ENCODE measurements around the gene P2RY8. TPM values are rescaled to one million over a fixed set of nuclear protein-coding genes. Genes with fewer than 3 reads are reported as not detected.
A peak's percentile ranks its signal among the peaks of the same experiment; 100 is the strongest.

The P2RY8 gene
- total and polyA plus RNA-seq, 8 donors, result 0.35 to 1.4 (median 0.51) TPM

DNA sequence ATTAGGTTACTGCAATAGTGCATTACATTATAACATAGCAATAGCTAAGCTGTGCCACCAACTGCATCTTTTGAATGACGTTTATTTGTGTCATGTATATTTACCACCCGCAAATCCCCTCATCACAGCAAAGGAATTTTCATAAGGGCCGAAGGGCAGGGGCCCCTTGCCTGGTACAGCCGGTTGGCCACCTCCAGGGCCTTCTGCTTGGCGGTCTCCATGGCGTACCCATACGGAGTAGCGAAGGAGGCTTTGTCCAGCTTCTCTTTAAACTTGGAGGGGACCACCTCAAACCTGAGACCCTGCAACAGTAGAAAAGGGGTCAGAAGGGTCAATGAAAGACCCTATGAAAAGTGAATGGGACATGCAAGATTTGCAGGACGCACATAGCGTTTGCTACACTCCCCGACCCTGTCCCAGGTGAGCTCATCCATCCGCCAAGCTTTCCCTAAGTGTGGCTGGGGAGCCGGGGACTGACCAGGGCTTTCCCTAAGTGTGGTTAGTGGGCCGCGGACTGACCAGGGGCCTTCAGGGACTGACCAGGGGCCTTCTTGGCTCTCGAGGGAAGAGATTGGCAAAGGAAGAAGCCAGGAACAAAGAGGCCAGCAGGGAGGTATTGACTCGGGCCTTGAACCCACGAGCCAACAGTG is 94.8 kb downstream of the P2RY8 start:
- no peaks in the 10 kb centered on the region for H3K4me1 ChIP-seq
- ATAC-seq (no peak), DNase-seq (peak in 3 of 6 donors; percentile 8 to 44 (median 43)), FAIRE-seq (no peak)
- H3K36me3 ChIP-seq, result peaks cover 0 to 2% (median 0%) of the 10 kb centered on the region in 3 donors
- H3K27ac ChIP-seq, result no peak overlapping the region
- 96 to 97% methylated on average over 18 of the region's 18 CpGs for WGBS, 2 donors
- H3K27me3 ChIP-seq, result no peaks in the 10 kb centered on the region
- H3K4me3 ChIP-seq, result no peak overlapping the region
- intact Hi-C loops (cut with DNase I), result loop anchor here in 1 of 3 donors (10.0 kb wide), 1 partner anchor 47 kb away; the partner anchor contains the start of gene SLC25A6
- TF ChIP-seq, protein P1, sequence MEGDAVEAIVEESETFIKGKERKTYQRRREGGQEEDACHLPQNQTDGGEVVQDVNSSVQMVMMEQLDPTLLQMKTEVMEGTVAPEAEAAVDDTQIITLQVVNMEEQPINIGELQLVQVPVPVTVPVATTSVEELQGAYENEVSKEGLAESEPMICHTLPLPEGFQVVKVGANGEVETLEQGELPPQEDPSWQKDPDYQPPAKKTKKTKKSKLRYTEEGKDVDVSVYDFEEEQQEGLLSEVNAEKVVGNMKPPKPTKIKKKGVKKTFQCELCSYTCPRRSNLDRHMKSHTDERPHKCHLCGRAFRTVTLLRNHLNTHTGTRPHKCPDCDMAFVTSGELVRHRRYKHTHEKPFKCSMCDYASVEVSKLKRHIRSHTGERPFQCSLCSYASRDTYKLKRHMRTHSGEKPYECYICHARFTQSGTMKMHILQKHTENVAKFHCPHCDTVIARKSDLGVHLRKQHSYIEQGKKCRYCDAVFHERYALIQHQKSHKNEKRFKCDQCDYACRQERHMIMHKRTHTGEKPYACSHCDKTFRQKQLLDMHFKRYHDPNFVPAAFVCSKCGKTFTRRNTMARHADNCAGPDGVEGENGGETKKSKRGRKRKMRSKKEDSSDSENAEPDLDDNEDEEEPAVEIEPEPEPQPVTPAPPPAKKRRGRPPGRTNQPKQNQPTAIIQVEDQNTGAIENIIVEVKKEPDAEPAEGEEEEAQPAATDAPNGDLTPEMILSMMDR (IDR thresholded peaks at IDR 0.05), result no peak
- no peaks in the 10 kb centered on the region for H3K9me3 ChIP-seq

DNA sequence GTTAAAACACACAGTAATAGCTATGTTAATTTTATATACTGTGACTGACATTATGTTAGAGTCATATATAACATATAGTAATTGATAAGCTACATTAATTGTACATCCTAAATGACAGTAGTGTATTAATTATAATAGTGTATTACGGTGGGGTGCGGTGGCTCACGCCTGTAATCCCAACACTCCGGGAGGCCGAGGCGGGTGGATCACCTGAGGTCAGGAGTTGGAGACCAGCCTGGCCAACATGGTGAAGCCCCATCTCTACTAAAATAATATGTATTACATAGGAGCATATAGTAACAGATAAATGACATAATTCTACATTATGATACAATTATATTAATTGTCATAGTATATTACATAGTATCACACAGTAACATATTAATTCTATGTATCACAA is 96.5 kb downstream of the P2RY8 start:
- Histone ChIP-seq H3K4me3 (no peak overlapping the region), H3K36me3 (peaks cover 0 to 8% (median 0%) of the 10 kb centered on the region in 3 donors), H3K27me3 (no peaks in the 10 kb centered on the region), H3K27ac (no peak overlapping the region), H3K4me1 (no peaks in the 10 kb centered on the region), H3K9me3 (no peaks in the 10 kb centered on the region)
- ATAC-seq (no peak), FAIRE-seq (no peak), DNase-seq (peak in 2 of 6 donors; percentile 7 to 12)
- WGBS, 2 donors, result 97 to 100% methylated on average over 6 of the region's 6 CpGs
- TF ChIP-seq, protein P1 (IDR thresholded peaks at IDR 0.05), result no peak
- intact Hi-C loops (cut with DNase I), result loop anchor here in 1 of 3 donors (10.0 kb wide), 1 partner anchor 46 kb away; the partner anchor contains the start of gene SLC25A6

DNA sequence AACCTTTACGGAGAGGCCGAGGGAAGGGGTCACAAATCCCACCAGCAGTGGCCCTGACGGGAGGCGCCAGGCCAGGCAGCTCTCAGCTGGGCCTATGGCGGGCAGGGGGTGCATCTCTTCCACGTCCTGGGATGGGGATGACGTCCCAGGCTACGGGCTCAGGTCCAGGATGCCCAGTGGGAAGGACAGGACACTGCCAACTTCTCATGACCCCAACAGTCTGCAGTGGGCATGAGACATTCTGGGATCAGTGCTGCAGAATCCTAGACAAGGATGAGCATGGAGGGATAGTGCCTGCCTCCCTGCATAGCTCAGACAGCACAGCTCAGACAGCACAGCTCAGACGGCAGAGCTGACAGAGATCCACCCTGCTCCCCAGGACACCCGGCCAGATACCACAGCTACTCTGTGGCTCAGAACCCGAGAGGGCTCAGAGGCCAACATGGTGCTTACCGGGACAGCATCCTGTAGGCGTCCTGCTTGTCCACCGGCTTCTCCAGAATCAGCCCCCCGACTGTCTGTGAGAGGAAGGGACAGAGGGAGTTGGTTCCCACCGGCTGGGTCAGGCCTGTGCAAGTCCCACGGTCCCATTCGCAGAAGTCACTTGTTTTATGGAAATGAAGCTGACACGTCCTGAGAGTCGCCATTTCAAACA is 101.6 kb downstream of the P2RY8 start:
- Histone ChIP-seq H3K9me3 (no peaks in the 10 kb centered on the region), H3K27ac (no peak overlapping the region), H3K4me3 (no peak overlapping the region), H3K4me1 (no peaks in the 10 kb centered on the region), H3K36me3 (peaks cover 0 to 8% (median 0%) of the 10 kb centered on the region in 3 donors), H3K27me3 (no peaks in the 10 kb centered on the region)
- TF ChIP-seq, protein P1 (IDR thresholded peaks at IDR 0.05), result no peak
- no peak for FAIRE-seq
- intact Hi-C loops (cut with DNase I), result no loop called here
- 92 to 96% methylated on average over 20 of the region's 20 CpGs for WGBS, 2 donors
- ATAC-seq, result no peak
- DNase-seq, result peak in 2 of 6 donors; percentile 45 to 62

DNA sequence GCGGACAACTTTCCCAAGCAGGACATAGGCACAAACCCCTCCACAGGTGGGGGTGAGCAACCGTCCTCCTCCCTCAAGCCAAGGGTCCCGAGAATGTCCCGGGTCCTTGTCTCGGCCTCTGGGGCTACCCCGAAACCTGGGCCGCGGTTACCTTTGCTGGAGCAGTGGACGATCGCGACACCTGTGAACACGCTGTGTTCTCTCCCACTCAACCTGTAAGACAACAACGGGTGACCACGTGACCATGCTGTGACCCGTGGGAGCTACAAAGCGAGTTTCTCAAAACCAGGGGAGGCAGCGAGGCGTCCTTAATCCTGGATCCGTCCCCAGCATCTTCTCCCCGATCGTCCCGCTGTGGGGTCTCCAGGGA is 102.1 kb downstream of the P2RY8 start:
- no peak for FAIRE-seq
- Histone ChIP-seq H3K9me3 (no peaks in the 10 kb centered on the region), H3K4me1 (no peaks in the 10 kb centered on the region), H3K36me3 (peaks cover 0 to 8% (median 0%) of the 10 kb centered on the region in 3 donors), H3K4me3 (no peak overlapping the region), H3K27ac (no peak overlapping the region), H3K27me3 (no peaks in the 10 kb centered on the region)
- TF ChIP-seq, protein P1 (IDR thresholded peaks at IDR 0.05), result no peak
- intact Hi-C loops (cut with DNase I), result no loop called here
- DNase-seq, result peak in 2 of 6 donors; percentile 35 to 51
- ATAC-seq, result no peak
- 96% methylated on average over 22 of the region's 22 CpGs for WGBS, 2 donors
